ENCODE results near the gene RNF43.

The RNF43 gene

DNA sequence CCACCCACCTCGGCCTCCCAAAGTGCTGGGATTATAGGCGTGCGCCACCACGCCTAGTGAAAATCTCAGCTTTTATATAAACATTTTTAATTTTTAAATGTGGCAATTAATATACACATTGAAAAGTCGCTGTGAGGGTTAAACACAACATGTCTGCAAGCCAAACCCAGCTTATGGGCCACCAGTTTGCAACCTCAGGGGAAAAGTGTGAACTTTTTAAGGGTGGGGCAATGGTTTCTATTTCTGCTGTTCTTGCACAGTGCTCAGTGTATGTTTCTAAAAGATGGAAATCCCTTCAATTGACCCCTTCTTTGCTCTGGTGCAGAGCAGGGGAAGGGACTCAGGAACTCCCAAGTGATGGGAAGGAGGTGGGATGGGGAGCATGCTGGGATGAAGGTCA is 47.0 kb downstream of the RNF43 start:
- Histone ChIP-seq H3K9ac (ENCODE audit: insufficient read length) (no peak overlapping the region), H3K4me3 (no peak overlapping the region), H3K27ac (no peak overlapping the region), H3K36me3 (ENCODE audit: insufficient read depth, low read length) (no peaks in the 10 kb centered on the region), H3K9me3 (ENCODE audit: low read depth, low read length) (no peaks in the 10 kb centered on the region)
- TF ChIP-seq FOXP2 (optimal IDR thresholded peaks at IDR 0.05; ENCODE audit: control extremely low read depth, extremely low read length, insufficient read depth) (no peak), POLR2AphosphoS5 (IDR thresholded peaks at IDR 0.05; ENCODE audit: borderline replicate concordance, low read depth, low read length) (no peak), EZH2 (IDR thresholded peaks at IDR 0.05) (no peak)
- DNase-seq (ENCODE audit: low read depth, low spot score): no peak

DNA sequence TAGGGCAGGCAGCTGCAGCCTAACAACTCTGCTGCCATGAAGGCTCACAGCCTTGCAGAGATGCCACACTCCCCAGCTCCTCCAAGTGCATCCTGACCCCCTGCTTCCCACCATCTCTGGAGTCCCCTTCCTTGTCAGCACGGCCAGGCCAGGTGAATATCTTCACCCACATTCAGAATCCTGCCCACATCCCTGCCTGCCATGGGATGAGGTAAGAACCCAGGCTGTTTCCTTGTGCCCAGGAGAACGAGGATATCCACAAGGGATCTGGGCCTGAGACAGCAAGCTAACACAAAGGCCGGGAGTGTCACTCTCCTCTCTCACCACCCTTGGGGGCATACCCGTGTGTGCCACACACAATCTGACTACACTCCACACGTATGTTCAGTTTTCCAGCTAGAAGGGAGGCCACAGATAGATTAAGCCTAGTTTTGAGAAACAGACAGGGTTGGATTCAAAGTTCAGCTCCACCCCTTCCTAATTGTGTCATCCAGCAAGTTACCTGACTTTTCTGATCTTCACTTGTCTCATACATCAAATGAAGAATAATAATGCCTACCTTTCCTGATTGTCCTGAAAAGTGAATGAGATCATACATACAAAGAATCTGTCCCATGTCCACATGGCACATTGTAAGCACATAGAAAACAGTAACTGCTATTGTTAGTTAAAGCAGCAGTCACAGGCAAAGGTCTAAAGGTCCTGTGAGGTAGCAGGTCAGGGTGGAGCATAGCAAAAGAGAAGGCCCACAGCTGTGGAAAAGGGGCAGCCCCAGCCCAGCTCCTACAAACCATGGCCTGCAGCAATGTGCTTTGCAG is 47.9 kb downstream of the RNF43 start:
- Histone ChIP-seq H3K27ac (no peak overlapping the region), H3K9ac (ENCODE audit: insufficient read length) (no peak overlapping the region), H3K9me3 (ENCODE audit: low read depth, low read length) (no peaks in the 10 kb centered on the region), H3K4me3 (no peak overlapping the region), H3K36me3 (ENCODE audit: insufficient read depth, low read length) (no peaks in the 10 kb centered on the region)
- no peak for TF ChIP-seq FOXP2 (optimal IDR thresholded peaks at IDR 0.05; ENCODE audit: control extremely low read depth, extremely low read length, insufficient read depth)
- TF ChIP-seq POLR2AphosphoS5 (IDR thresholded peaks at IDR 0.05; ENCODE audit: borderline replicate concordance, low read depth, low read length): no peak
- DNase-seq (ENCODE audit: low read depth, low spot score): no peak

DNA sequence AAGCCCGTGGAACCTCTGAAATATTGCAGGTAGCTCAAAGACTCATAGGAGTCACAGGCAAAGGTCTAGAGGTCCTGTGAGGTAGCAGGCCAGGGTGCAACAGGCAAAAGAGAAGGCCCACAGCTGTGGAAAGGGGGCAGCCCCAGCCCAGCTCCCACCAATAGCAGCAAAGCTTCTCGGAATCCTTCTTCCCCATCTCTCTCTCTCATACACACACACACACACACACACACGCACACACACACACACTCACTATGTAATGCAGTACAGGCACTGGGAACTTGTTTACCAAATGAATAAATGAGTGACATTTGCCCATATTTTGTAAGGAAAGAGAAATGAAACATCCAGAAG is 48.5 kb downstream of the RNF43 start:
- no peaks in the 10 kb centered on the region for H3K9me3 ChIP-seq (ENCODE audit: low read depth, low read length)
- DNase-seq (ENCODE audit: low read depth, low spot score): no peak
- H3K9ac ChIP-seq (ENCODE audit: insufficient read length): no peak overlapping the region
- no peak for TF ChIP-seq POLR2AphosphoS5 (IDR thresholded peaks at IDR 0.05; ENCODE audit: borderline replicate concordance, low read depth, low read length)
- TF ChIP-seq FOXP2 (optimal IDR thresholded peaks at IDR 0.05; ENCODE audit: control extremely low read depth, extremely low read length, insufficient read depth): no peak
- TF ChIP-seq EZH2 (IDR thresholded peaks at IDR 0.05): no peak
- no peaks in the 10 kb centered on the region for H3K36me3 ChIP-seq (ENCODE audit: insufficient read depth, low read length)
- no peak overlapping the region for H3K27ac ChIP-seq
- no peak overlapping the region for H3K4me3 ChIP-seq

Data from SK-N-MC (cell line).